ENCODE results near the gene VPREB3. TPM values are rescaled to one million over a fixed set of nuclear protein-coding genes. Genes with fewer than 3 reads are reported as not detected.

VPREB3 gene
- total RNA-seq, 2 experiments from 2014 or later: not detected

GRCh38 chr22:23756891-23757290, 2.7 kb upstream of the VPREB3 start:
- H3K36me3 Mint-ChIP-seq (ENCODE audit: low read depth): no peaks in the 10 kb centered on the region
- H3K27ac Mint-ChIP-seq: no peak overlapping the region
- H3K4me1 Mint-ChIP-seq (ENCODE audit: low read depth): no peaks in the 10 kb centered on the region
- no peaks in the 10 kb centered on the region for H3K36me3 ChIP-seq (ENCODE audit: insufficient read depth, low read length)
- no peak overlapping the region for H3K4me3 ChIP-seq (ENCODE audit: low read length)
- CTCF ChIA-PET: no interaction called here
- TF ChIP-seq, protein P1, sequence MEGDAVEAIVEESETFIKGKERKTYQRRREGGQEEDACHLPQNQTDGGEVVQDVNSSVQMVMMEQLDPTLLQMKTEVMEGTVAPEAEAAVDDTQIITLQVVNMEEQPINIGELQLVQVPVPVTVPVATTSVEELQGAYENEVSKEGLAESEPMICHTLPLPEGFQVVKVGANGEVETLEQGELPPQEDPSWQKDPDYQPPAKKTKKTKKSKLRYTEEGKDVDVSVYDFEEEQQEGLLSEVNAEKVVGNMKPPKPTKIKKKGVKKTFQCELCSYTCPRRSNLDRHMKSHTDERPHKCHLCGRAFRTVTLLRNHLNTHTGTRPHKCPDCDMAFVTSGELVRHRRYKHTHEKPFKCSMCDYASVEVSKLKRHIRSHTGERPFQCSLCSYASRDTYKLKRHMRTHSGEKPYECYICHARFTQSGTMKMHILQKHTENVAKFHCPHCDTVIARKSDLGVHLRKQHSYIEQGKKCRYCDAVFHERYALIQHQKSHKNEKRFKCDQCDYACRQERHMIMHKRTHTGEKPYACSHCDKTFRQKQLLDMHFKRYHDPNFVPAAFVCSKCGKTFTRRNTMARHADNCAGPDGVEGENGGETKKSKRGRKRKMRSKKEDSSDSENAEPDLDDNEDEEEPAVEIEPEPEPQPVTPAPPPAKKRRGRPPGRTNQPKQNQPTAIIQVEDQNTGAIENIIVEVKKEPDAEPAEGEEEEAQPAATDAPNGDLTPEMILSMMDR (IDR thresholded peaks at IDR 0.05): no peak
- H3K27ac ChIP-seq (ENCODE audit: low read depth in 1 of 2, low read length in 2 of 2): no peak overlapping the region
- DNase-seq: no peak
- ATAC-seq (ENCODE audit: poor library complexity): no peak
- H3K27me3 ChIP-seq (ENCODE audit: control insufficient read depth in 1 of 2, insufficient read depth in 2 of 2, low read length in 2 of 2): no peaks in the 10 kb centered on the region
- no peak overlapping the region for H3K4me3 Mint-ChIP-seq
- intact Hi-C loops (cut with DNase I, micrococcal nuclease): no loop called here
- H3K27me3 Mint-ChIP-seq: no peaks in the 10 kb centered on the region
- POLR2A ChIA-PET: interaction anchor here (0.6 kb wide), 1 partner anchor 9 kb away, joined by 4 read pairs; no protein-coding TSS in a partner anchor
- no peaks in the 10 kb centered on the region for H3K4me1 ChIP-seq (ENCODE audit: insufficient read depth, low read length)
- no peaks in the 10 kb centered on the region for H3K9me3 Mint-ChIP-seq
- H3K9me3 ChIP-seq (ENCODE audit: control insufficient read depth in 1 of 2, insufficient read depth in 1 of 2, low read length in 2 of 2): no peaks in the 10 kb centered on the region

- TF ChIP-seq, protein P1 (IDR thresholded peaks at IDR 0.05): no peak
- Histone ChIP-seq H3K4me1 (ENCODE audit: insufficient read depth, low read length) (peaks cover 7% of the 10 kb centered on the region), H3K27ac (ENCODE audit: low read depth in 1 of 2, low read length in 2 of 2) (no peak overlapping the region), H3K27me3 (ENCODE audit: control insufficient read depth in 1 of 2, insufficient read depth in 2 of 2, low read length in 2 of 2) (no peaks in the 10 kb centered on the region), H3K4me3 (ENCODE audit: low read length) (no peak overlapping the region), H3K36me3 (ENCODE audit: insufficient read depth, low read length) (no peaks in the 10 kb centered on the region), H3K9me3 (ENCODE audit: control insufficient read depth in 1 of 2, insufficient read depth in 1 of 2, low read length in 2 of 2) (no peaks in the 10 kb centered on the region)
- H3K4me1 Mint-ChIP-seq (ENCODE audit: low read depth): peaks cover under 1% of the 10 kb centered on the region
- ChIA-PET POLR2A (interaction anchor here (1.1 to 1.2 kb wide), 2 partner anchors 37 to 102 kb away, joined by 3 read pairs; partner anchors contain the start of gene SLC2A11), CTCF (interaction anchor here (1.0 kb wide), 1 partner anchor 9 kb away, joined by 3 read pairs; no protein-coding TSS in a partner anchor)
- H3K27me3 Mint-ChIP-seq: no peaks in the 10 kb centered on the region
- H3K9me3 Mint-ChIP-seq: no peaks in the 10 kb centered on the region
- DNase-seq (no peak), ATAC-seq (ENCODE audit: poor library complexity) (no peak)
- no peak overlapping the region for H3K27ac Mint-ChIP-seq
- H3K36me3 Mint-ChIP-seq (ENCODE audit: low read depth): no peaks in the 10 kb centered on the region
- H3K4me3 Mint-ChIP-seq: no peak overlapping the region
- intact Hi-C loops (cut with DNase I, micrococcal nuclease): no loop called here
Measured at GRCh38 chr22:23755711-23756110, 1.5 kb upstream of the VPREB3 start.

- H3K36me3 ChIP-seq (ENCODE audit: insufficient read depth, low read length): no peaks in the 10 kb centered on the region
- ATAC-seq (ENCODE audit: poor library complexity): no peak
- no peaks in the 10 kb centered on the region for H3K36me3 Mint-ChIP-seq (ENCODE audit: low read depth)
- no peaks in the 10 kb centered on the region for H3K9me3 ChIP-seq (ENCODE audit: control insufficient read depth in 1 of 2, insufficient read depth in 1 of 2, low read length in 2 of 2)
- TF ChIP-seq, protein P1 (IDR thresholded peaks at IDR 0.05): no peak
- H3K9me3 Mint-ChIP-seq: no peaks in the 10 kb centered on the region
- H3K27me3 Mint-ChIP-seq: no peaks in the 10 kb centered on the region
- no peak overlapping the region for H3K4me3 ChIP-seq (ENCODE audit: low read length)
- no peak overlapping the region for H3K27ac Mint-ChIP-seq
- no peaks in the 10 kb centered on the region for H3K27me3 ChIP-seq (ENCODE audit: control insufficient read depth in 1 of 2, insufficient read depth in 2 of 2, low read length in 2 of 2)
- intact Hi-C loops (cut with DNase I, micrococcal nuclease): no loop called here
- H3K4me1 ChIP-seq (ENCODE audit: insufficient read depth, low read length): peaks cover 13% of the 10 kb centered on the region
- DNase-seq: no peak
- H3K4me1 Mint-ChIP-seq (ENCODE audit: low read depth): peaks cover 6% of the 10 kb centered on the region
- ChIA-PET POLR2A (interaction anchor here (0.6 to 1.2 kb wide), 3 partner anchors 38 to 712 kb away, joined by 3 read pairs; partner anchors contain the start of gene SLC2A11), CTCF (interaction anchor here (1.0 kb wide), 1 partner anchor 10 kb away, joined by 3 read pairs; no protein-coding TSS in a partner anchor)
- H3K27ac ChIP-seq (ENCODE audit: low read depth in 1 of 2, low read length in 2 of 2): no peak overlapping the region
- no peak overlapping the region for H3K4me3 Mint-ChIP-seq
Measured at GRCh38 chr22:23754980-23755636, 883 bp upstream of the VPREB3 start.
